Coronary artery (tissue), 2 donors: ENCODE data around the gene CGB2.
A peak's percentile ranks its signal among the peaks of the same experiment; 100 is the strongest.
"Not testable (repeated sequence)": the region's sequence is repeated elsewhere in the genome, so short reads cannot be mapped to it uniquely, and the experiment has no call there.

Source experiments
- DNase-seq: peaks from one replicate; pipeline ENCODE4 v3.0.0-alpha.2; 2017; ENCODE audit warnings: low spot score
- H3K27ac ChIP-seq, 2 donors: fragments of 200-600 bp; sonication (generic); one replicate each; pipeline ENCODE4 v1.5.1; 2016 to 2019
- H3K4me3 ChIP-seq: fragments of 200-600 bp; sonication (generic); 2 replicates; pipeline ENCODE4 v1.5.1; 2016; ENCODE audit warnings: mild to moderate bottlenecking, moderate library complexity
- CTCF ChIP-seq: fragments of 200-600 bp; sonication (generic); IDR thresholded peaks from one replicate; pipeline ENCODE4 v1.5.1; 2019; ENCODE audit warnings: antibody characterized with exemption

Gene CGB2

GRCh38 chr19:49073514-49074378 is 42.1 kb downstream of the CGB2 start:
- H3K27ac ChIP-seq, result no peak overlapping the region
- H3K4me3 ChIP-seq, result no peak overlapping the region
- no peak for DNase-seq
- TF ChIP-seq CTCF, result no peak

GRCh38 chr19:49074869-49075268 is 43.2 kb downstream of the CGB2 start:
- not testable (repeated sequence) for DNase-seq, H3K4me3 ChIP-seq, H3K27ac ChIP-seq
- peak; percentile 58 for TF ChIP-seq CTCF

- Histone ChIP-seq H3K27ac (no peak overlapping the region), H3K4me3 (no peak overlapping the region)
- TF ChIP-seq CTCF, result no peak
- no peak for DNase-seq
These were observed 48.7 kb downstream of the CGB2 start for GRCh38 chr19:49080392-49080791.

- no peak for DNase-seq
- TF ChIP-seq CTCF, result no peak
- H3K27ac ChIP-seq, result no peak overlapping the region
These were observed 49.6 kb downstream of the CGB2 start for GRCh38 chr19:49081273-49081672.

More at GRCh38 chr19:49081273-49081672, 49.6 kb downstream of the CGB2 start:
- H3K4me3 ChIP-seq, result no peak overlapping the region
